ENCODE measurements around the gene CACNA1A.

- TF ChIP-seq POLR2AphosphoS5 (IDR thresholded peaks at IDR 0.05; ENCODE audit: low read depth, low read length) (no peak), POLR2A (IDR thresholded peaks at IDR 0.05; ENCODE audit: low read depth, low read length) (no peak), TAF1 (IDR thresholded peaks at IDR 0.05; ENCODE audit: borderline replicate concordance, low read depth, low read length) (no peak)
Measured at GRCh38 chr19:13398182-13398581, 108.1 kb downstream of the CACNA1A start.
